GM21447 (cell line): ENCODE measurements around the gene SPTB.

Source experiments
- ATAC-seq: cut with Tn5 transposase; IDR thresholded peaks from one replicate; pipeline ENCODE4 v1.9.1; 2021; ENCODE audit not compliant: unreplicated experiment

The SPTB gene

DNA sequence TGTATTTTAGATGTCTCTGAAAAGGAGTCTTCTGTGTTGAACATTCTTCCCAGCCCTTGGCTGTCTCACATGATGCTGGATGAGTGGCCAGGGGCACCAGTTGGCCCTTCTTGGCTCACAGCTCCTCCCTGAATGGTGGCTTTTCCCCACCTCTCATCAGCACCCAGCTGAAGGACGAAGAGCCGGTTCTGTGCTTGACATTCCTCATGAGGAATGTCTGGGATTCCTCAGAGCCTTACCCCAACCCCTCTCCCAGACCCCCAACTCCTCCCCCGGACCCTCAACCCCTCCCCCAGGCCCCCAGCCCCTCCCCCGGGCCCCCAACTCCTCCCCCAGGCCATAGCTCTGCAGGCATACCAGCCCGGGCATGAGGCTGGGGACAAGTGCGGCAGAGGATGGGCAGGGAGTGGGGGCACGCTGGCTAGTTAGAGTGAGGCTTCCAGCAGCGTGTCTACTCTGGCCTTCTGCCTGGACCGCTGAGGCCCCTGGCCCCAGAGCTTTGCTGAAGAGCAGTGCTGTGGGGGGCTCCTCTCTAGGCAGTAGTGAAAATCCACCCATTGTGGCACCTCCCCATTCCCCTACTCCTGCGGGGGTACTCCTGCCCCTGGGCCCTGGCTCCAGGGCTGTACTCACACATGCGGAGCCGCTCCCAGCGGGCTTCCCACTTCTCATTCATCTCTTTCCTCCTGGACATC, 111.2 kb downstream of the SPTB start:
- no peak for ATAC-seq

DNA sequence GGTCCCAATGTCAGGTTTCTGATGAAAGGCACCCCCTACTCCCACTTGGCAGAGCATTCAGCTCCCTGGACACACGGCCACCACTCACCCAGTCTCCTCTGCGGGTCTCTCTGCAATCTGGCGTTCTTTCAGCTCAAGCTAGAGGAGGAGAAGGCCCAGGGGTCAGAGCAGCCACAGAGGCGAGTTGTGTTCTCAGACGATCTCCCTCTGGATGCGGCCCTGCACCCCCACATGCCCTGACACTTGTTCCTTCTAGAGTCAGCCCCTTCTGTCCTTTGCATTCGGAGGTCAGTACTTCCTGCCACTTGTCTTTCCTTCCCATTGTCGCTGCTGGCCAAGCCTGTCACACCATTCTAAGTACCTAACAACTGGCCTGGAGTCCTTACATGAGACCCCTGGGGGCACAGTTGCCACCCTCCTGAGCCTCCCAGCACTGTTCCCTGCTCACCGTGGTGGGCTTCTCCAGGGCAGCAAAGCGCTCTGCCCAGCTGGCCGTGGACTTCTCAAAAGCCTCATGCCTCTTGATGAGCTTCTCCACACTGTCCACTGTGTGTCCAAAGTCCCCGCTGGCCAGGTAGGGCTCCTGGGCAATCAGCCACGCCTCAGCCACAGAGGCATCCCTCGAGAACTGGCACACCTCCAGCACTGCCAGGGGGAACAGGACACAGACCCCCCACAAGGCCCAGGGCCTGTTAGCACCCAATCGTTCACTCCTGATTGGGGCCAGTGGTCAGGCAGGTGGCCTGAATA, 112.3 kb downstream of the SPTB start:
- ATAC-seq: no peak

DNA sequence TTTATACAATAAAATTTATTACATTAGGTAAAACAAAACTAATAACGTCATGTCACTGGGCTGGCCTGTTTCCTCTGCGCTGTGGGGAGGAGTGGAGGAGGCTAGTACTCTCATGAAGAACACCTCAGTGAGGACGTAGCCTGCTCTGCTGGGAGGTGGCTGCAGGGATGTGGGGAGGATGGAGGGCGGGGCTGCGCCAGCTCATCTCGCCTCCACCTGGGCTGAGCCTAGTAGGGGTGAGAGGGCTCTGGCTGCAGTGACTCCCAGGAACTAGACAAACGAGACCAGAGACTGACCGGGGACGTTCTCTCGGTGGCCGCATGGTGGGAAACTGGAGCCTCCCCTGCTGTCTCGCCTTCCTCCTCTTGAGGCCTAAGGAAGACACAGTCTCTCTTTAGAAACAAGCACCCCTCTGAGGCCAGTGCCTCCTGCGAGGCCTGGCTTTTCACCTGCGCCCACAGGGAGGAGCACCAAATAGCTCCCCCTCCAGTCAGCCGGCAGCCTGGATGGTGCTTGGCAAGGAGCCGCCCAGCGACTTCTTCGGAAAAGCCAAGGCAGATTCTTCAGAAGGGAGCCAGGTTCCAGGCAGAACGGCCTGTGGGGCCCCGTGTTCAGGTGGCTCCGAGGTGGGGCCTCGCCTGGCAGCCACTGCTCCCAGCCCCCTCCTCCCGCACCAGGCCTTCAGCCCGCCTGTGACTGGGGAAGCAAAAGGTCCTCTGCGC, 113.1 kb downstream of the SPTB start:
- ATAC-seq: no peak

DNA sequence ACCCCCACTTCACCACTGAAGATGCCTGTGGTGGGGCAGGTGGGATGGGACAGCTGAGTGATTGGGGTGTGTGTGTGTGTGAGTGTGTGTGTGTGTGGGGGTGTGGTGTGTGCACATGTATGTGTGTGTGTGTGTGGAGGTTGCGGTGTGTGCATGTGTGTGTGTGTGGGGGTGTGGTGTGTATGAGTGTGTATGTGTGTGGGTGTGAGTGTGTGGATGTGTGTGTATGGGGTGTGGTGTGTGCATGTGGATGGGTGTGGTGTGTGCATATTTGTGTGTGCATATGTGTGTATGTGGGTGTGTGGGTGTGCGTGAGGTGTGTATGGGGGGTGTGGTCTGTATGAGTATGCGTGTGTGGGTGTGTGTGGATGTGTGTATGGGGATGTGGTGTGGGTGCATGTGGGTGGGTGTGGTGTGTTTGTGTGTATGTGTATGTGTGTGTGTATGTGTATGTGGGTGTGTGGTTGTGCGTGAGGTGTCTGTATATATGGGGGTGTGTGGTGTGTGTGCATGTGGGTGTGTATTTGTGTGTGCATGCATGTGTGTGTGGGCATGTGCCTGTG, 113.9 kb downstream of the SPTB start:
- no peak for ATAC-seq

- ATAC-seq: no peak
Observed at GRCh38 chr14:64764641-64765520, 114.8 kb downstream of the SPTB start.

GRCh38 chr14:64763801-64764621, 115.7 kb downstream of the SPTB start:
- ATAC-seq: no peak

GRCh38 chr14:64763085-64763782, 116.5 kb downstream of the SPTB start:
- no peak for ATAC-seq

DNA sequence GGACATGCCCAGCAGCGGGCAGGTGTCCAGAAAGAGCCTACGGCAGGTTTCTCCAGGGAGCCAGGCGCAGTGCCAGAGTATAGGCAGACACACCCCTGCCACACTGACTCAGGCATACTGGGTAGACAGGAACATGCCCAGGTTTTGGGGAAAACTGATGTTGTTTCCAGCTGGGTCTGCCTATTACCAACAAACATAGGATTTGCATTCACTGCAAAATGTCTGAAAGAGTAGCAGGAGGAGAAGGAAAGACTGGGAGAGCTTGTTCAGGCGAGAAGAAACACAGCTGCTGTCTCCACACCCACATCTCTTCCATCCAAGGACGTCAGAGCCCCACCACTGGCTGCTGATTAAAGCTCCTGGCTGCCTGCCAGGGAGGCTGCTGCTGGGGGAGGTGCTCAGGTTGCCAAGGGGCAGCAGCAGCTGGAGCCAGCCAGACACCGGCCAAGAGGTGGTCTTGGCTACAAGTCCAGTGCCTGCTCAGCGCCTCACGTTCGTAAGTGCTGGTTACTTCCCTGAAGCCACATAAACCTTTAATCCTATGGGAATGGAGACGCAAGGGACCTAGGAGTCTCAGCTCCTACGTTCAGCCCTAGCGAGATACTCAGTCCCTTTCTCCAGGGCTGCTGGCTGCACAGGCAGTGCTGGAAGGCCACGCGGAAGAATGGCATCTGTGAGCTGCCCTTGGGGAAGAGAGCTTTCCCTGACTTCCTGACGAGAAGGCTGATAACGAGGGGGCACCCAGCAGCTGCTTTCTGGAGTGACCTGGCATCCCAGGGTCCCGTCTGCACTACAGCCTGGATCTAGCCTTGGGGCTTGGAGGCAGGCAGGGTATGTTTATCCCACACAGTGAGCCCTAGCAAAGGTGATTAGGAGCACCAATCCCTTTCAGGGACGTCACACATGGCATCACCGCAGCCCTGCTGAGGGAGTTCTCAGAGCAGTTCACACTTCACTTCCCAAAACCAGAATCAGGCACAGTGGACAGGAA, 117.4 kb downstream of the SPTB start:
- no peak for ATAC-seq

DNA sequence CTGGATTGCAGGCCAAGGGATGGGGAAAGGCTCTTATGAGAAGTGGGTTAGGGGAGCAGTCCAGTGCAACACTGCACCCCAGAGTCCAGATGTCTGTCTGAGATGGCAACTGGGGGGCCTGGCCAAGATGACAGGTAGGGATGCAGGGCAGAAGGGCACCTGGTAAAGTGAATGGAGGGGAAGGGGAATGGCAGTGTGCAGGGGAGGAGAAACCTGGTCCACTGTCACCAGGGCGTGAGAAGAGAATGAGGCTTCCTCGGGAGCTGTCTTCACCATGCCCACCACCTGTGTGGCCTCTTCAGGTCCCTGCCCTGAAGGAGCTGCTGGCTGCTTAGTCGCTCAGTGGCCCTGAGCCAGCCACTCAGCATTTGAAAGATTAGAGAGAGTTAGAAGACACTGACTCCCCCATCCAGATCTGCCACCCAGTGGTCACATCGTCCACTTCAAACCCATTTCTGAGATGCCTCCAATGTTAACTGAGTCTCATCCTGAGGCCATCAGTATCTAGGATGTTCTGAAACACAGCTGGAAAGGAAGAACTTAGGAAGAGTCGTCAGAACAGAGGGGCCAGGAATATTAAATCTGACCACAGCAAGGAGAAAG, 118.2 kb downstream of the SPTB start:
- no peak for ATAC-seq

DNA sequence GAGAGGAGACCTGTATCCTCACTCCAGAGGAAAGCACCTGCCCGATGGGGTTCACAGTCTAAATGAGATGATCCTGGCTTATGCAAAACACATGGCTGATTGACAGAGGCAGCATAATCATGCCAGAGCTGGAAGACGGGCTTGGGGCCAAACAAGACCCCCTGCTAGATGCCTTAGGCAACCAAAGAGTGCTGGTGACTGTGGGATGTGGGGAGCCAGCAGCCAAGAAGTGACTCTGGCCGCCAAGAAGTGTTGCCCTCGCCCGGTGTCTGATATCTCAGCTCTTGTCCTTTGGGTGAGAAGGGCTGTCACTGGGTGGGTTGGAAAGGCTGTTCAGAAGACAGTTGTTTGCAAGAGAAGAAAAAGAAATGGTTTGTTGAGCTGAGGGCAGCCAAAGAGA, 118.8 kb downstream of the SPTB start:
- ATAC-seq: no peak

- ATAC-seq: no peak
Observed at GRCh38 chr14:64760146-64760755, 119.5 kb downstream of the SPTB start.

- no peak for ATAC-seq
Observed at GRCh38 chr14:64759555-64759938, 120.2 kb downstream of the SPTB start.

DNA sequence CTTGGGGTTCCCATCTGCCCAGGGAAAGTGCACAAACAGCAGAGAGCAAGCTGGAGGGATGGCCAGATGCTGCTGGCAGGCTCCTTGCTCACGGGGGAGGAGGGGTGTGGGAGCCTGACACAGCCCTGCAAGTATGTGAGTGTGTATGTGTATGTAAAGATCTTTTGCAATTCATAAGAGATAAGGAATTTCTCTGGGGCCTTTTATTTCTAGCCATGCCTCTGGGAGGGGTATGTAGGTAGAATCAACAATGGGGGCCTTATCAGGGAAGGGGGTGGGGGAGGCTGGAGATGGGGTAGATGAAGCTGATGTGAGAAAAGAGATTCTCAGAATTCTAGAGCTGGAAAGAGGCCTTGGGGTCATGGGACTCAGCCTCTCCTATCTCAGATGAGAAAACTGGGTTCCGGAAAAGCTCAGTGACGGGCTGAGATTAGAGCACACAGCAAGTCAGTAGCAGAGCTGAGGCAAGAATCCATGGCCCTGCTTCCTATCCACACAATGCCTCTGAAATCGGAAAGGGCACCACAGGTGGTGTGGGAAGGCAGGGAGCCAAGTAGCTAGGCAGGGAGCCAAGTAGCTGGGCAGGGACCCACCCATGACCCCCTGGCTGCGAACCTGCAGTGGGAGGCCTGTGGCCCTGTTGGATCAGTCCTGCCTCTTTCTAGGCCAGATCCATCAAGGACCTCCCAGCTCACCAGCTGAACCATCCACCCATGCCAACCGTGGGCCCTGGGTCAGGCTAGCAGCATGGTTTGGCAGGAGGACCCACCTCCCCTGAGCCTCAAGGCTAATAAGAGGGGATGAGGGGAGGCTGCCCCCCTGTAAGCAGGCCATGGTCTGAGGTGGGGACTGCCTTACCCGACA, 120.8 kb downstream of the SPTB start:
- ATAC-seq: no peak

DNA sequence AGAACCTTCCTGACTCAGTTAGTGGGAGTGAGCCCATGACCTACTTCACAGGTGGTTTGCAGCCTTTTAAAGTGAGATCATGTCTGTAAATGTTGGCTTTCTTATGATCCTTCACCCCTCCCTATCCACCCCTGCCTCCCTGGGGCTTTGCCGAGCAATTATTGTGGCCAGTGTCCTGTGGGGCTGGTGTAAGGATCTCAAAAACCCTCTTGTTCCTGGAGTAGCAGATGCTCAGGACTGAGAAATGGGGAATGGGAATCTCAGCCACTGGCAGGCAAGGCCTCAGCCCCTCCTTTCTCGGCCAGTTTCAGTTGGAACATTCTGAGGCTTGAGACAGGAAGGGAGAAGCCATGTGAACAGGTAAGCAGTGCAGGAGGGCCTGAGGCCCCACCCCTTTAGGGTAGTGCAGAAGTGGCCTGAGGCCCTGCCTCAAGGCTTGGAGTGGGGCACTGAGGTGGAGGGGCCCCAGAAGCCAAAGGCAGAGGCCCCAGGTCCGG, 121.6 kb downstream of the SPTB start:
- no peak for ATAC-seq

GRCh38 chr14:64757601-64758000, 122.1 kb downstream of the SPTB start:
- ATAC-seq: no peak

- ATAC-seq: no peak
Observed at GRCh38 chr14:64756712-64757111, 123.0 kb downstream of the SPTB start.
